Adrenal gland (tissue), 12 donors: ENCODE data around the gene TEKT5. TPM values are rescaled to one million over a fixed set of nuclear protein-coding genes. Genes with fewer than 3 reads are reported as not detected.

Experiments
- DNase-seq, 7 donors: peaks; one replicate each; pipeline ENCODE4 v3.0.0-alpha.2; 2019 to 2020
- H3K27ac ChIP-seq, 5 donors: fragments of 200-600 bp; sonication (generic) in 4 of 5; 1 replicate in 3 of 5; 2 replicates in 2 of 5; pipeline versions ENCODE4 v1.5.1 to v1.8.0; 2016 to 2020; ENCODE audit warnings: mild to moderate bottlenecking in 1 of 5
- H3K27me3 ChIP-seq: fragments of 200-600 bp; 2 replicates; pipeline ENCODE4 v1.8.0; 2021
- H3K36me3 ChIP-seq, 2 donors: fragments of 200-600 bp; replicated peaks in 1 of 2; 1 replicate in 1 of 2; 2 replicates in 1 of 2; pipeline versions ENCODE4 v1.5.1 to v1.8.0; 2018 to 2022
- H3K4me1 ChIP-seq, 2 donors: fragments of 200-600 bp; replicated peaks in 1 of 2; 1 replicate in 1 of 2; 2 replicates in 1 of 2; pipeline versions ENCODE4 v1.5.1 to v1.8.0; 2018 to 2021
- H3K4me3 ChIP-seq, 4 donors: fragments of 200-600 bp; sonication (generic) in 3 of 4; one replicate each; pipeline ENCODE4 v1.5.1; 2016 to 2018
- H3K9me3 ChIP-seq, 3 donors: fragments of 200-600 bp; sonication (generic) in 1 of 3; replicated peaks in 1 of 3; 1 replicate in 2 of 3; 2 replicates in 1 of 3; pipeline versions ENCODE4 v1.5.1 to v1.8.0; 2016 to 2021
- POLR2A ChIP-seq, 2 donors: fragments of 450-650 bp; IDR thresholded peaks; one replicate each; pipeline ENCODE4 v1.6.1; 2017; ENCODE audit warnings: antibody characterized with exemption in 2 of 2, mild to moderate bottlenecking in 2 of 2, moderate library complexity in 1 of 2
- WGBS, 4 donors: extraction: QIAGEN DNeasy Blood & Tissue Kit in 2 of 4; methylation state at CpG; one replicate each; pipeline versions ENCODE4 v1.1.5 to v1.1.7; 2013 to 2017; 5-methylcytosine and 5-hydroxymethylcytosine counted together
- intact Hi-C, 2 donors: fragments of 100-400 bp; cut with DNase I; formaldehyde crosslinking; loops; one replicate each; pipeline versions ENCODE4 v1.14.1 to v1.15.0; 2022 to 2023
- polyA plus RNA-seq, 3 donors: library from polyadenylated mRNA; stranded (reverse); fragments of 200-250 nt in 2 of 3; fragments of 350-450 nt in 1 of 3; fragmentation: Illumina TruSeq in 1 of 3; extraction: RNeasy Lipid Tissue Mini Kit (QIAGEN cat#74804) in 1 of 3; gene quantifications; one replicate each; pipeline ENCODE4 v1.2.3, GENCODE V29; 2013 to 2014
- total RNA-seq, 9 donors: library from RNA; depleted of rRNA in 4 of 9; stranded (reverse); fragments of >200 nt in 4 of 9; fragments of 120-200 nt in 1 of 9; fragmentation: NEBNext Ultra II Directional in 1 of 9; extraction: Animal tissue kit (Norgen Biotek cat#: 25700) in 1 of 9; gene quantifications; one replicate each; pipeline versions ENCODE4 v1.1.0 to v1.2.4, GENCODE V29; 2013 to 2023
- TF ChIP-seq, protein P1 (sequence below), 6 experiments: fragments of 450-650 bp in 4 of 6; fragments of 200-600 bp in 2 of 6; sonication (generic) in 1 of 6; IDR thresholded peaks; 1 replicate in 5 of 6; 2 replicates in 1 of 6; pipeline versions ENCODE4 v1.5.1 to v1.8.0; 2016 to 2021; ENCODE audit warnings: antibody characterized with exemption in 6 of 6, mild to moderate bottlenecking in 2 of 6, moderate library complexity in 1 of 6
- donor health status: healthy with polysubstance abuse.
- donor health status: Bipolar disorder and iron deficiency.
- donor health status: DM: yes; HTN: yes; CAD: no.
- donor health status: DM: no; HTN: no; CAD: no.
- donor health status: DM: no; HTN: no; CAD: no.
- donor health status: DM: yes; HTN: yes; CAD: no.

The TEKT5 gene
- total and polyA plus RNA-seq, 12 donors: 0.34 to 0.88 (median 0.43) TPM; not detected in 8

DNA sequence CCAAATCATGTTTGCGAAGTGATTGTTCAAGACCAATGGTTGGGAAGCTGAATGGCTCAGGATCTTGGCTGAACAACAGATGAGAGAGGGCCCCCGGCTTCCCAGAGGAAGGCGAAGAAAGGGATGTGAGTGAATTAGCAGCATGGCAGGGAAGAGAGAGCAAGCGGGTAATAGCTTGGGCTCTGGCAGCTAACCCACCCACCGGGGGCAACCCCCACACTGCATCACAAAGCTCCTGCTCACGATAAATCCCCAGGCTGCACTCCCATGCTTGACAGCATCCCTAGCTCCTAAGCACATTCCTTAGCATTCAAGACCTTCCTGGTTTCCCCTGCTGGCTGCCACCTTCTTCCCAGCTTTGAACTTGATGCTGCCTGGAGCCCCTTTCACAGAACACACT lies 88.1 kb downstream of the TEKT5 start:
- no peak overlapping the region for H3K27ac ChIP-seq
- DNase-seq: no peak
- 54 to 60% (median 57%) methylated on average over 6 of the region's 6 CpGs for WGBS, 4 donors
- TF ChIP-seq, protein P1, sequence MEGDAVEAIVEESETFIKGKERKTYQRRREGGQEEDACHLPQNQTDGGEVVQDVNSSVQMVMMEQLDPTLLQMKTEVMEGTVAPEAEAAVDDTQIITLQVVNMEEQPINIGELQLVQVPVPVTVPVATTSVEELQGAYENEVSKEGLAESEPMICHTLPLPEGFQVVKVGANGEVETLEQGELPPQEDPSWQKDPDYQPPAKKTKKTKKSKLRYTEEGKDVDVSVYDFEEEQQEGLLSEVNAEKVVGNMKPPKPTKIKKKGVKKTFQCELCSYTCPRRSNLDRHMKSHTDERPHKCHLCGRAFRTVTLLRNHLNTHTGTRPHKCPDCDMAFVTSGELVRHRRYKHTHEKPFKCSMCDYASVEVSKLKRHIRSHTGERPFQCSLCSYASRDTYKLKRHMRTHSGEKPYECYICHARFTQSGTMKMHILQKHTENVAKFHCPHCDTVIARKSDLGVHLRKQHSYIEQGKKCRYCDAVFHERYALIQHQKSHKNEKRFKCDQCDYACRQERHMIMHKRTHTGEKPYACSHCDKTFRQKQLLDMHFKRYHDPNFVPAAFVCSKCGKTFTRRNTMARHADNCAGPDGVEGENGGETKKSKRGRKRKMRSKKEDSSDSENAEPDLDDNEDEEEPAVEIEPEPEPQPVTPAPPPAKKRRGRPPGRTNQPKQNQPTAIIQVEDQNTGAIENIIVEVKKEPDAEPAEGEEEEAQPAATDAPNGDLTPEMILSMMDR (IDR thresholded peaks at IDR 0.05): no peak
- no peak for TF ChIP-seq POLR2A (IDR thresholded peaks at IDR 0.05)
- no peaks in the 10 kb centered on the region for H3K36me3 ChIP-seq
- H3K4me3 ChIP-seq: no peak overlapping the region
- intact Hi-C loops: no loop called here
- no peaks in the 10 kb centered on the region for H3K9me3 ChIP-seq
- H3K4me1 ChIP-seq: no peaks in the 10 kb centered on the region
- no peaks in the 10 kb centered on the region for H3K27me3 ChIP-seq

DNA sequence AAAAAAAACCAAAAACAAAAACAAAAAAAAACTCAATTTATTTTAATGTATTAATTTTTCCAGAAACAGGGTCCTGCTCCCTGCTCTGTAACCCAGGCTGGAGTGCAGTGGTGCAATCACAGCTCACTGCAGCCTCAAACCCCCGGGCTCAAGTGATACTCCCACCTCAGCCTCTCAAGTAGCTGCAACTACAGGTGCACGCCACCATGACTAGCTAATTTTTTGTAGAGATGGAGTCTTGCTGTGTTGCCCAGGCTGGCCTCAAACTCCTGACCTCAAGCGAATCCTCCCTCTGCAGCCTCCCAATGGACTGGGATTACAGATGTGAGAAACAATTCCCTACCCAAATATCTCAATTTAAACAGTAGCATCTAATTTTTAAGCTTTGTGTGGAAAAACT lies 89.1 kb downstream of the TEKT5 start:
- TF ChIP-seq POLR2A (IDR thresholded peaks at IDR 0.05): no peak
- TF ChIP-seq, protein P1 (IDR thresholded peaks at IDR 0.05): no peak
- H3K9me3 ChIP-seq: no peaks in the 10 kb centered on the region
- DNase-seq: no peak
- no peak overlapping the region for H3K27ac ChIP-seq
- no peak overlapping the region for H3K4me3 ChIP-seq
- H3K4me1 ChIP-seq: no peaks in the 10 kb centered on the region
- WGBS, 4 donors: 82 to 94% (median 87%) methylated on average over 3 of the region's 3 CpGs
- no peaks in the 10 kb centered on the region for H3K36me3 ChIP-seq
- no peaks in the 10 kb centered on the region for H3K27me3 ChIP-seq
- intact Hi-C loops: no loop called here

DNA sequence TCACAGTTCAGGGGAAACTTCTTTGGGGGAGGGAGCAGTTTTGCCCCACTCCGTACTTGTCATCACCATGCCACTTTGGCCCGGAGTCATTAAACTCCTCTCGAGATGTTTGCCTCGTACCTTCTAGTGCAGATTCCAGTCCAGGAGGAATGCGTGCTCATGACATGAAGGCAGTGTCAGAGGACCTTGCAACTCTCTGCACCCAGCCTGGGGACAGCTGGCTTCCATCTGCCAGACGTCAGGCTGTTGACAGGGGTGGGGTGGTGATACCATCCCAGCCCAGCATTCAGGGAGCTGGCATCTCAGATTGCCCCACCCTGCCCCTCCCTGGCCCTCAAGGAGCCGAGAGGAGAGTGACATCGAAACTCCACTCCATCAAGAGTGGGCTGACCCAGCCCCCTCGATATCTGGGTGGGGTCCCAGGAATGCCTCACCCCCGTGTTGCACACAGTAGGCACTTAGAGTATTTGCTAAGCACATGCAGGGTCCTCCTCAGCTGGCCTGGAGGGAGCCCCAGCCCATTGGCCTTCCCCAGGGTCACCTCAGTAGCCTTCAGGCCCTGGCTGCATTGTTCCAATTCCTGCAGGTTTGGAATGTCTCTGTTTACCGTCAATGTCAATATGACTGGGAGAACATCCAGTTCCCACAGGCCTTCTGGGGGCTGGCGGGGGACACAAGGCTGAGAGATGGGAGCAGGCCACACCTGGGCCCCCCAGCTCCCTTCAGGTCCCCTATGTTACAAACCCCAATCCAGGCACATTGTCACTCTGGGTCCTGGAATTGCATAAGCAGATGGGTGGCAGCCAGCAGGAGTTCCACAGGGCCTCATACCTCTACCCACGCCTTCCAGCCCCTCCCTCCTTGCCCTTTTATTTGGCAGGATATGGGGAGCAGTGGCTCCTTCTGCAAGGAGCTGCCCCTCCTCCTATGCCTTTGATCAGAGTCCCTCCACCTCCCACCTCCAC lies 93.0 kb downstream of the TEKT5 start:
- intact Hi-C loops: no loop called here
- TF ChIP-seq, protein P1 (IDR thresholded peaks at IDR 0.05): no peak
- TF ChIP-seq POLR2A (IDR thresholded peaks at IDR 0.05): no peak
- H3K4me1 ChIP-seq: no peaks in the 10 kb centered on the region

DNA sequence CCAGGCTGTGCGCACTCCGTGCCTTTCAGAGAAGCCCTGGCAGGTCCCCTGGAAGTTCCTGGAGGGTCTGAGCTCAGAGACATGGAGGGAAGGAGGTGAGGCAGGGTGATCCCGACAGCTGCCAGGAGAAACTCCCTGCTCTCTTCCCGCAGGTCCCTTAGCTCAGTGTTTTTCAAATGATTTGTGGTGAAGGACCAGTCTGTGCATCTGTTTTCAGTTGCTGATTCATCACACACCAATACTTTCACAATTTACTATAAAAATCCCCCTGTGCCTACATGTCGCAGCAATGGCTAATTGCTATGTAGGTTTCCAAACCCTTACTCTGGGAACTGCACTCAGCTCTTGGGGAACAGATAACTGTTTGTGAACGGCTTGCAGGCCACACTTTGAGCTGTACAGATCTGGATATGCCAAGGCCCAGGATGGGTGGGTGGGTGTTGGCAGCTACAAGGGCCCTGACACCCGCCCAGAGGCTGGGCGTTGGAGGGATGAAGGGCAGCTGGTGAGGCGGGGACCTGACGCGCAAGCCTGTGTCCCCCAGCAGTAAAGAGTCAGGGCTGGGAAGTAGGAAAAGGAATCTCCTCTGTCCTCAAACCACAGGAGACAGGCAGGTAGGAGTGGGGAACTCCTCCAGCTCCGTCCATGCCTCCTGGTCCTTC lies 93.8 kb downstream of the TEKT5 start:
- TF ChIP-seq, protein P1 (IDR thresholded peaks at IDR 0.05): no peak
- TF ChIP-seq POLR2A (IDR thresholded peaks at IDR 0.05): no peak
- intact Hi-C loops: no loop called here
- Histone ChIP-seq H3K4me1 (no peaks in the 10 kb centered on the region), H3K27me3 (peaks cover 6% of the 10 kb centered on the region), H3K4me3 (no peak overlapping the region), H3K36me3 (no peaks in the 10 kb centered on the region), H3K27ac (no peak overlapping the region), H3K9me3 (no peaks in the 10 kb centered on the region)
- WGBS, 4 donors: 74 to 85% (median 80%) methylated on average over 8 to 12 of the region's 12 CpGs
- no peak for DNase-seq

More for the DNA sequence above, 93.0 kb downstream of the TEKT5 start:
- Histone ChIP-seq H3K36me3 (no peaks in the 10 kb centered on the region), H3K9me3 (no peaks in the 10 kb centered on the region), H3K4me3 (no peak overlapping the region), H3K27me3 (peaks cover 5% of the 10 kb centered on the region), H3K27ac (no peak overlapping the region)
- no peak for DNase-seq
- 69 to 75% (median 71%) methylated on average over 3 to 13 of the region's 13 CpGs for WGBS, 4 donors
